ENCODE data around the gene KIF19.
A peak's percentile ranks its signal among the peaks of the same experiment; 100 is the strongest.
"Not testable (repeated sequence)": the region's sequence is repeated elsewhere in the genome, so short reads cannot be mapped to it uniquely, and the experiment has no call there.

The KIF19 gene

GRCh38 chr17:74325743-74326379 lies at the start of gene KIF19:
Gene KIF19, plus strand, starts transcription at chr17:74326226. Its CDS starts 124 bp downstream, at chr17:74326350.
- DNase-seq = peak; percentile 80

GRCh38 chr17:74276541-74277009 lies 49.5 kb upstream of the KIF19 start:
- no peak for DNase-seq

GRCh38 chr17:74277935-74278334 lies 48.1 kb upstream of the KIF19 start:
- no peak for DNase-seq

GRCh38 chr17:74279617-74280016 lies 46.4 kb upstream of the KIF19 start:
- not testable (repeated sequence) for DNase-seq

GRCh38 chr17:74280093-74280513 lies 45.9 kb upstream of the KIF19 start:
- DNase-seq = no peak

- no peak for DNase-seq
Observed at GRCh38 chr17:74281799-74282198, 44.2 kb upstream of the KIF19 start.

- not testable (repeated sequence) for DNase-seq
Observed at GRCh38 chr17:74282274-74282586, 43.8 kb upstream of the KIF19 start.

GRCh38 chr17:74282587-74283370 lies 43.2 kb upstream of the KIF19 start:
- DNase-seq = no peak

GRCh38 chr17:74283371-74283673 lies 42.7 kb upstream of the KIF19 start:
- no peak for DNase-seq

GRCh38 chr17:74287031-74287602 lies 38.9 kb upstream of the KIF19 start:
- no peak for DNase-seq

GRCh38 chr17:74288785-74289184 lies 37.2 kb upstream of the KIF19 start:
- no peak for DNase-seq

- DNase-seq = no peak
Observed at GRCh38 chr17:74289688-74290087, 36.3 kb upstream of the KIF19 start.

GRCh38 chr17:74290340-74290739 lies 35.7 kb upstream of the KIF19 start:
- no peak for DNase-seq

- DNase-seq = no peak
Observed at GRCh38 chr17:74292495-74292894, 33.5 kb upstream of the KIF19 start.

GRCh38 chr17:74295625-74296547 lies 30.1 kb upstream of the KIF19 start:
- no peak for DNase-seq

- peak; percentile 26 for DNase-seq
Observed at GRCh38 chr17:74296548-74296936, 29.5 kb upstream of the KIF19 start.

- DNase-seq = no peak
Observed at GRCh38 chr17:74297941-74298340, 28.1 kb upstream of the KIF19 start.

- DNase-seq = no peak
Observed at GRCh38 chr17:74298778-74299177, 27.2 kb upstream of the KIF19 start.

- no peak for DNase-seq
Observed at GRCh38 chr17:74299226-74300009, 26.6 kb upstream of the KIF19 start.

GRCh38 chr17:74303305-74303704 lies 22.7 kb upstream of the KIF19 start:
- DNase-seq = no peak

GRCh38 chr17:74304184-74304583 lies 21.8 kb upstream of the KIF19 start:
- no peak for DNase-seq

- DNase-seq = no peak
Observed at GRCh38 chr17:74305865-74306654, 20.0 kb upstream of the KIF19 start.

Measured in NCI-H774 (cell line).